ENCODE data around the gene PACRG. TPM values are rescaled to one million over a fixed set of nuclear protein-coding genes. Genes with fewer than 3 reads are reported as not detected.

The PACRG gene
- total RNA-seq, 1 donor from 2014 or later = under 0.01 TPM

- FAIRE-seq (no peak), DNase-seq (ENCODE audit: low read depth) (no peak)
- Histone ChIP-seq H3K4me3 (ENCODE audit: low read depth, low read length) (no peak overlapping the region), H3K36me3 (ENCODE audit: control insufficient read depth, insufficient read depth, low read length) (no peaks in the 10 kb centered on the region), H3K27me3 (ENCODE audit: control insufficient read depth, insufficient read depth, low read length) (no peaks in the 10 kb centered on the region)
- no peak for TF ChIP-seq CTCF (IDR thresholded peaks at IDR 0.05; ENCODE audit: insufficient read depth, low read length, severe bottlenecking)
These were observed 215.6 kb downstream of the PACRG start for GRCh38 chr6:162943369-162943768.

- TF ChIP-seq CTCF (IDR thresholded peaks at IDR 0.05; ENCODE audit: insufficient read depth, low read length, severe bottlenecking) = no peak
- Histone ChIP-seq H3K36me3 (ENCODE audit: control insufficient read depth, insufficient read depth, low read length) (no peaks in the 10 kb centered on the region), H3K27me3 (ENCODE audit: control insufficient read depth, insufficient read depth, low read length) (no peaks in the 10 kb centered on the region), H3K4me3 (ENCODE audit: low read depth, low read length) (no peak overlapping the region)
- FAIRE-seq = no peak
- DNase-seq (ENCODE audit: low read depth) = no peak
These were observed 223.5 kb downstream of the PACRG start for GRCh38 chr6:162951164-162951743.

- no peak overlapping the region for H3K4me3 ChIP-seq (ENCODE audit: low read depth, low read length)
- FAIRE-seq (no peak), DNase-seq (ENCODE audit: low read depth) (no peak)
- H3K27me3 ChIP-seq (ENCODE audit: control insufficient read depth, insufficient read depth, low read length) = no peaks in the 10 kb centered on the region
- TF ChIP-seq CTCF (IDR thresholded peaks at IDR 0.05; ENCODE audit: insufficient read depth, low read length, severe bottlenecking) = no peak
- no peaks in the 10 kb centered on the region for H3K36me3 ChIP-seq (ENCODE audit: control insufficient read depth, insufficient read depth, low read length)
These were observed 224.6 kb downstream of the PACRG start for GRCh38 chr6:162952423-162952822.

- Histone ChIP-seq H3K4me3 (ENCODE audit: low read depth, low read length) (no peak overlapping the region), H3K36me3 (ENCODE audit: control insufficient read depth, insufficient read depth, low read length) (no peaks in the 10 kb centered on the region), H3K27me3 (ENCODE audit: control insufficient read depth, insufficient read depth, low read length) (no peaks in the 10 kb centered on the region)
- no peak for TF ChIP-seq CTCF (IDR thresholded peaks at IDR 0.05; ENCODE audit: insufficient read depth, low read length, severe bottlenecking)
- DNase-seq (ENCODE audit: low read depth) = no peak
- FAIRE-seq = no peak
These were observed 229.3 kb downstream of the PACRG start for GRCh38 chr6:162957062-162957461.

GRCh38 chr6:162960679-162961457 lies 233.1 kb downstream of the PACRG start:
- no peaks in the 10 kb centered on the region for H3K27me3 ChIP-seq (ENCODE audit: control insufficient read depth, insufficient read depth, low read length)
- TF ChIP-seq CTCF (IDR thresholded peaks at IDR 0.05; ENCODE audit: insufficient read depth, low read length, severe bottlenecking) = no peak
- DNase-seq (ENCODE audit: low read depth) (no peak), FAIRE-seq (no peak)
- H3K4me3 ChIP-seq (ENCODE audit: low read depth, low read length) = no peak overlapping the region
- no peaks in the 10 kb centered on the region for H3K36me3 ChIP-seq (ENCODE audit: control insufficient read depth, insufficient read depth, low read length)
